ENCODE results near the gene PKDREJ.

PKDREJ gene

GRCh38 chr22:46247443-46247975 lies 15.6 kb downstream of the PKDREJ start:
- Histone ChIP-seq H3K4me1 (peaks cover 33 to 84% (median 70%) of the 10 kb centered on the region in 10 experiments), H3K27ac (0 out of 22 replicates have a peak overlapping the region, but pooled peaks of 2 of the 11 experiments have one; percentile 4 to 93), H3K9ac (peak overlapping the region in 1 of 11 experiments; percentile 88; a peak in 1 of 22 replicates), H3K27me3 (no peaks in the 10 kb centered on the region), H4K20me1 (peaks cover 0 to 10% (median 0%) of the 10 kb centered on the region in 11 experiments; a peak in 1 of 22 replicates), H3K36me3 (peaks cover 0 to 22% (median 15%) of the 10 kb centered on the region in 11 experiments; a peak in 13 of 22 replicates), H3K9me3 (replicated peaks in 1 of 11) (peaks cover 0 to 8% (median 0%) of the 10 kb centered on the region in 11 experiments; a peak in 8 of 22 replicates), H3K4me3 (no peak overlapping the region), H3K4me2 (peak overlapping the region in 10 of 11 experiments; percentile 82 to 98 (median 94); a peak in 17 of 22 replicates)
- no peak for TF ChIP-seq Cebpa-rat (IDR thresholded peaks at IDR 0.05)

GRCh38 chr22:46246178-46246577 lies 17.0 kb downstream of the PKDREJ start:
- Histone ChIP-seq H3K27ac (no peak overlapping the region; a peak in 1 of 22 replicates), H3K9me3 (replicated peaks in 1 of 11) (peaks cover 0 to 8% (median 0%) of the 10 kb centered on the region in 11 experiments; a peak in 8 of 22 replicates), H3K36me3 (peaks cover 0 to 22% (median 15%) of the 10 kb centered on the region in 11 experiments; a peak in 13 of 22 replicates), H3K27me3 (no peaks in the 10 kb centered on the region), H3K4me1 (peaks cover 38 to 93% (median 81%) of the 10 kb centered on the region in 10 experiments), H3K9ac (no peak overlapping the region; a peak in 1 of 22 replicates), H3K4me2 (peak overlapping the region in 5 of 11 experiments; percentile 17 to 95 (median 82); a peak in 6 of 22 replicates), H4K20me1 (peaks cover 0 to 10% (median 0%) of the 10 kb centered on the region in 11 experiments; a peak in 1 of 22 replicates), H3K4me3 (no peak overlapping the region)
- no peak for TF ChIP-seq Cebpa-rat (IDR thresholded peaks at IDR 0.05)

GRCh38 chr22:46245511-46245910 lies 17.6 kb downstream of the PKDREJ start:
- no peak for TF ChIP-seq Cebpa-rat (IDR thresholded peaks at IDR 0.05)
- peaks cover 0 to 10% (median 0%) of the 10 kb centered on the region in 11 experiments; a peak in 1 of 22 replicates for H4K20me1 ChIP-seq
- peaks cover 38 to 93% (median 81%) of the 10 kb centered on the region in 10 experiments for H3K4me1 ChIP-seq
- H3K4me2 ChIP-seq = peak overlapping the region in 8 of 11 experiments; percentile 0 to 95 (median 26); a peak in 10 of 22 replicates
- no peak overlapping the region for H3K4me3 ChIP-seq
- peak overlapping the region in 1 of 11 experiments; percentile 43; a peak in 3 of 22 replicates for H3K27ac ChIP-seq
- peaks cover 0 to 1% (median 0%) of the 10 kb centered on the region in 11 experiments; a peak in 5 of 22 replicates for H3K9me3 ChIP-seq (replicated peaks in 1 of 11)
- H3K27me3 ChIP-seq = no peaks in the 10 kb centered on the region
- peak overlapping the region in 1 of 11 experiments; percentile 14; a peak in 1 of 22 replicates for H3K9ac ChIP-seq
- peaks cover 0 to 22% (median 15%) of the 10 kb centered on the region in 11 experiments; a peak in 13 of 22 replicates for H3K36me3 ChIP-seq

- no peak for TF ChIP-seq Cebpa-rat (IDR thresholded peaks at IDR 0.05)
- Histone ChIP-seq H3K4me1 (peaks cover 45 to 97% (median 86%) of the 10 kb centered on the region in 10 experiments), H3K4me2 (peak overlapping the region in 7 of 11 experiments; percentile 2 to 95 (median 36); a peak in 8 of 22 replicates), H3K4me3 (no peak overlapping the region), H3K9ac (0 out of 22 replicates have a peak overlapping the region, but pooled peaks of 2 of the 11 experiments have one; percentile 8 to 14), H3K27ac (peak overlapping the region in 2 of 11 experiments; percentile 11 to 43; a peak in 1 of 22 replicates), H3K27me3 (no peaks in the 10 kb centered on the region), H3K36me3 (peaks cover 0 to 22% (median 15%) of the 10 kb centered on the region in 11 experiments; a peak in 13 of 22 replicates), H3K9me3 (replicated peaks in 1 of 11) (no peaks in the 10 kb centered on the region), H4K20me1 (peaks cover 0 to 10% (median 0%) of the 10 kb centered on the region in 11 experiments; a peak in 2 of 22 replicates)
Observed at GRCh38 chr22:46244771-46245170, 18.4 kb downstream of the PKDREJ start.

- Histone ChIP-seq H3K4me1 (peaks cover 49 to 100% (median 90%) of the 10 kb centered on the region in 10 experiments), H4K20me1 (peaks cover 0 to 10% (median 0%) of the 10 kb centered on the region in 11 experiments; a peak in 2 of 22 replicates), H3K27me3 (no peaks in the 10 kb centered on the region), H3K4me2 (peak overlapping the region; percentile 54 to 96 (median 89)), H3K9ac (peak overlapping the region in 3 of 11 experiments; percentile 1 to 59 (median 10); a peak in 2 of 22 replicates), H3K4me3 (no peak overlapping the region), H3K27ac (peak overlapping the region in 7 of 11 experiments; percentile 47 to 87 (median 84); a peak in 14 of 22 replicates), H3K36me3 (peaks cover 0 to 29% (median 15%) of the 10 kb centered on the region in 11 experiments; a peak in 13 of 22 replicates), H3K9me3 (replicated peaks in 1 of 11) (no peaks in the 10 kb centered on the region)
- TF ChIP-seq Cebpa-rat (IDR thresholded peaks at IDR 0.05) = no peak
Observed at GRCh38 chr22:46242076-46242475, 21.1 kb downstream of the PKDREJ start.

GRCh38 chr22:46241396-46242007 lies 21.6 kb downstream of the PKDREJ start:
- Histone ChIP-seq H3K27ac (peak overlapping the region in 7 of 11 experiments; percentile 47 to 87 (median 84); a peak in 13 of 22 replicates), H3K9me3 (replicated peaks in 1 of 11) (no peaks in the 10 kb centered on the region), H3K4me3 (no peak overlapping the region), H3K27me3 (no peaks in the 10 kb centered on the region), H3K36me3 (peaks cover 0 to 34% (median 17%) of the 10 kb centered on the region in 11 experiments; a peak in 14 of 22 replicates), H3K4me2 (peak overlapping the region in 10 of 11 experiments; percentile 74 to 96 (median 90); a peak in 21 of 22 replicates), H3K4me1 (peaks cover 49 to 100% (median 90%) of the 10 kb centered on the region in 10 experiments), H4K20me1 (peaks cover 0 to 10% (median 0%) of the 10 kb centered on the region in 11 experiments; a peak in 2 of 22 replicates), H3K9ac (peak overlapping the region in 4 of 11 experiments; percentile 35 to 72 (median 55); a peak in 7 of 22 replicates)
- no peak for TF ChIP-seq Cebpa-rat (IDR thresholded peaks at IDR 0.05)

GRCh38 chr22:46240907-46241306 lies 22.2 kb downstream of the PKDREJ start:
- no peak for TF ChIP-seq Cebpa-rat (IDR thresholded peaks at IDR 0.05)
- H4K20me1 ChIP-seq = peaks cover 0 to 10% (median 0%) of the 10 kb centered on the region in 11 experiments; a peak in 2 of 22 replicates
- no peaks in the 10 kb centered on the region for H3K9me3 ChIP-seq (replicated peaks in 1 of 11)
- peaks cover 0 to 40% (median 17%) of the 10 kb centered on the region in 11 experiments; a peak in 14 of 22 replicates for H3K36me3 ChIP-seq
- H3K27ac ChIP-seq = peak overlapping the region in 8 of 11 experiments; percentile 57 to 87 (median 78); a peak in 15 of 22 replicates
- H3K4me1 ChIP-seq = peaks cover 49 to 100% (median 93%) of the 10 kb centered on the region in 10 experiments
- no peaks in the 10 kb centered on the region for H3K27me3 ChIP-seq
- H3K9ac ChIP-seq = peak overlapping the region in 7 of 11 experiments; percentile 4 to 76 (median 69); a peak in 10 of 22 replicates
- peak overlapping the region; percentile 73 to 96 (median 89) for H3K4me2 ChIP-seq
- 0 out of 20 replicates have a peak overlapping the region, but pooled peaks of 1 of the 10 experiments have one; percentile 35 for H3K4me3 ChIP-seq

- Histone ChIP-seq H3K9me3 (replicated peaks in 1 of 11) (no peaks in the 10 kb centered on the region), H4K20me1 (peaks cover 0 to 10% (median 0%) of the 10 kb centered on the region in 11 experiments; a peak in 2 of 22 replicates), H3K36me3 (peaks cover 0 to 44% (median 18%) of the 10 kb centered on the region in 11 experiments; a peak in 16 of 22 replicates), H3K4me2 (peak overlapping the region; percentile 73 to 96 (median 89)), H3K9ac (peak overlapping the region in 8 of 11 experiments; percentile 22 to 76 (median 66); a peak in 12 of 22 replicates), H3K27ac (peak overlapping the region in 8 of 11 experiments; percentile 57 to 87 (median 78); a peak in 16 of 22 replicates), H3K4me3 (peak overlapping the region in 4 of 10 experiments; percentile 19 to 45 (median 38); a peak in 4 of 20 replicates), H3K27me3 (no peaks in the 10 kb centered on the region), H3K4me1 (peaks cover 49 to 100% (median 94%) of the 10 kb centered on the region in 10 experiments)
- TF ChIP-seq Cebpa-rat (IDR thresholded peaks at IDR 0.05) = no peak
Observed at GRCh38 chr22:46240506-46240905, 22.6 kb downstream of the PKDREJ start.

Data from BLaER1 treated with 17β-estradiol and CSF1 and Interleukin-3, amounts not matched to agents 10 nM and 100 nM (cell line).